ENCODE measurements around the gene ZG16.
A peak's percentile ranks its signal among the peaks of the same experiment; 100 is the strongest.
"Not testable (repeated sequence)": the region's sequence is repeated elsewhere in the genome, so short reads cannot be mapped to it uniquely, and the experiment has no call there.

ZG16 gene

DNA sequence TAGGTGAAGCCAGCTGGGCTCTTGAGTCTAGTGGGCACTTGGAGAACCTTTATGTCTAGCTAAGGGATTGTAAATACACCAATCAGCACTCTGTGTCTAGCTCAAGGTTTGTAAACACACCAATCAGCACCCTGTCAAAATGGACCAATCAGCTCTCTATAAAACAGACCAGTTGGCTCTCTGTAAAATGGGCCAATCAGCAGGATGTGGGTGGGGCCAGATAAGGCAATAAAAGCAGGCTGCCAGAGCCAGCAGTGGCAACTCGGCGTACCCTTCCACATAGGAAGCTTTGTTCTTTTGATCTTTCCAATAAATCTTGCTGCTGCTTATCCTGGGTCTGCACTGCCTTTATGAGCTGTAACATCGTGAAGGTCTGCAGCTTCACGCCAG lies 29.3 kb upstream of the ZG16 start:
- not testable (repeated sequence) for DNase-seq (ENCODE audit: low read depth in 2 of 2)

DNA sequence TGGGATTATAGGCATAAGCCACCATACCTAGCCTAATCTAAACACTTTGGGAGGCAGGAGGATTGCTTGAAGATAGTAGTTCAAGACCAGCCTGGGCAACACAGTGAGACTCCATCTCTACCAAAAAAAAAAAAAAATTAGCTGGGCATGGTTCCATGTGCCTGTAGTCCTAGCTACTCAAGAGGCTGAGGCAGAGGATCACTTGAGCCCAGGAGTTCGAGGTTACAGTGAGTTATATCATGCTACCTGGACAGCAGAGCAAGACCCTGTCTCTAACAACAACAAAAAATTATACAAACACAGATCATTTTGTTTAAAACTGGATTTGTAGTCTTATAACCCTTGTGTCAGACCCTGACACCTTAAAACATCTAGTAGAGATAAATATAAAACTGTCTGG lies 24.5 kb upstream of the ZG16 start:
- no peak for DNase-seq (ENCODE audit: low read depth in 2 of 2)

DNA sequence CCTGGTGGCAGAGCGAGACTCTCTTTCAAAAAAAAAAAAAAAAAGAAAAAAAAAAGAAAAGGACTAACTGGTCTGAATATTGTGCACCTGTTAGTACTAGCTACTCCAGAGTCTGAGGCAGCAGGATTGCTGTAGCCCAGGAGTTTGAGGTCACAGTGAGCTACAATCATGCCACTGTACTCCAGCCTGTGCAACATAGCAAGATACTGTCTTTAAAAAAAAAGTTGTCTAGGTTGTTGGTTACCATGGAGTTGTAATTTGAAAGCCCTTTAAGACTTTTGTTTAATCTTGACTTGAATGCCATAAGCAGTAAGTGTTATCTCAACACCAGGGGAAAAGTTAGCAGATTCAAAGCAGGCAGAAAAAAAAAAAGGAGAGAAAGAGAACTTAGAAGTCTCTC lies 21.4 kb upstream of the ZG16 start:
- no peak for DNase-seq (ENCODE audit: low read depth in 2 of 2)

DNA sequence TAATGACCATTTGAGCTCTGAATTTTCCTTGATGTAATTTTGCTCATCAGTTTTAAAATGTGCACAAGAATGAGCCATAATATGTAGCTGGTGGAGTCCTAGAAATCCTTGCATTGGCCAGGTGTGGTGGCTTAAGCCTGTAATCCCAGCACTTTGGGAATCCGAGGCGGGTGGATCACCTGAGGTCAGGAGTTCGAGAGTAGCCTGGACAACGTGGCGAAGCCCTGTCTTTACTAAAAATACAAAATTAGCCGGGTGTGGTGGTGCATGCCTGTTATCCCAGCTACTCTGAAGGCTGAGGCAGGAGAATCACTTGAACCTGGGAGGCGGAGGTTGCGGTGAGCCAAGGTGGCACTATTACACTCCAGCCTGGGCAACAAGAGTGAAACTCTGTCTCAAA lies 21.0 kb upstream of the ZG16 start:
- not testable (repeated sequence) for DNase-seq (ENCODE audit: low read depth in 2 of 2)

DNA sequence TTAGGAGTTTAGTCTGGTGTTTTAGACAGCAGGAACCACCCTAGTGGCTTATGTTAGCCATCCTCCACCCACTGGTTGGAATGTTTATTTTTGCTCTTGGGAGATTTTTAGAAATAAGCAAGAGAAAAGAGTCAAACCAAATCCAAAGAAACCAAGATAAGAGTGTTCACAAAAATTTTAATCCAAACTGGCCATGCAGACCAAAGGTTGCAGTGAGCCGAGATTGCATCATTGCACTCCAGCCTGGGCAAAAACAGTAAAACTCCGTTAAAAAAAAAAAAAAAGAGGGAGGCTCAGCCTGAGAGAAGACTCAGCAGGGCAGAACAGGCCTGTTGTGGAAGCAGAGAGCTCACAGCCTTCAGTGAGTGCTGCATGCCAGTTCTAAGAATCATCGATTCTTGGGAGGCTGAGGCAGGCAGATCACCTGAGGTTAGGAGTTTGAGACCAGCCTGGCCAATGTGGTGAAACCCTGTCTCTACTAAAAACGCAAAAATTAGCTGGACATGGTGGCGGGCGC lies 20.0 kb upstream of the ZG16 start:
- no peak for DNase-seq (ENCODE audit: low read depth in 2 of 2)

DNA sequence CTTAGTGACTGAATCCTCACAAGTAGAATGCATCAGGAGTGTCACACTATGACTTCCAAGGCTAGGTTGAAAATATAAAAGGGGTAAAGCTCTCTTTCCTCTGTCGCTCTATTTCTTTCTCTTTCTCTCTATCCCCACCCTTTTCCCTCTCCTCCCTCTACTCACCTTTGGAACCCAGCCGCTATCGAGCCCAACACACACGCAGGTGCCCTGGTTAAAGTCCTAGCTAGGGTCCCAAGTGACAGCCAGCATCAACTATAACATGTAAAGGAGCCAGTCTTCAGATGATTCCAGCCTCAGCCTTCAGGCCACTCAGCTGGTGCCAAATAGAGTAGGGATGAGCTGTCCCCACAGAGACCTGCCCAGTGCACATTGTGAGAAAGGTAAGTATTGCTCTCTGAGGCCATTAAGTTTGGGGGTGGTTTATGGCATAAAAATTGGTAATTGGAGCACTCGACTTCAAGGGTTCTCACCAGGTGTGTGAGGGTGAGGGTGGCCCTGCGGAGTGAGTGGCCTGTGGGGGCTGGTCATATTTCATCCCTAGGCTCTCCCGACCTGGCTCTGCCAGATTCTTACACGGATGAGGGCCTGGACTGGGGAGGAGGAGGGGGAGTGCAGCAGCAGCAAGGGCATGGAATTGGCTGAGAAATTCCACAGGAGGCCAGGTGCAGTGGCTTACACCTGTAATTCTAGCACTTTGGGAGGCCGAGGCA lies 17.3 kb upstream of the ZG16 start:
- DNase-seq (ENCODE audit: low read depth in 2 of 2) = no peak

DNA sequence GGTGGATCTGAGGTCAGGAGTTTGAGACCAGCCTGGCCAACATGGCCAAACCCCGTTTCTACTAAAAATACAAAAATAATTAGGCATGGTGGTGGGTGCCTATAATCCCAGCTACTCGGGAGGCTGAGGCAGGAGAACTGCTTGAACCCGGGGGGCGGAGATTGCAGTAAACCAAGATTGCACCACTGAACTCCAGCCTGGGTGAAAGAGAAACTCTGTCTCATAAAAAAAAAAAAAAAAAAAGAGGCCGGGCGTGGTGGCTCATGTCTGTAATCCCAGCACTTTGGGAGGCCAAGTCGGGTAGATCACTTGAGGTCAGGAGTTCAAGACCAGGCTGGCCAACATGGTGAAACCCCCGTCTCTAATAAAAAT lies 16.8 kb upstream of the ZG16 start:
- DNase-seq (ENCODE audit: low read depth in 2 of 2) = not testable (repeated sequence)

DNA sequence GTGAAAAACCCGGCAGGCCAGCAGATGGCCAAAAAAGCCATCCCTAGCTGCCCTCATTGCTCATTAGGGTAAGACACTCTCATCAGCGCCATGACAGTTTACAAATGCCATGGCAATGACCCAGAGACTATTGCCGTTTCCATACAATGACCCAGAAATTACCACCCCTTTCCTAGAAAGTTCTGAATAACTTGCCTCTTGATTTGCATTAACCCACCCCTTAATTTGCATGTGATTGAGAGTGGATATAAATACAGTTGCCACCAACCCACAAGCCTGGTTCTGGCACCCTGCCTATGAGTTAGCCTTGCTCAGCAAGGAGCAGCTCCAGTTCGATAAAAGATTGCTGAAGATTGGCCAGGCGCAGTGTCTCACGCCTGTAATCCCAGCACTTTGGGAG lies 16.2 kb upstream of the ZG16 start:
- DNase-seq (ENCODE audit: low read depth in 2 of 2) = no peak

DNA sequence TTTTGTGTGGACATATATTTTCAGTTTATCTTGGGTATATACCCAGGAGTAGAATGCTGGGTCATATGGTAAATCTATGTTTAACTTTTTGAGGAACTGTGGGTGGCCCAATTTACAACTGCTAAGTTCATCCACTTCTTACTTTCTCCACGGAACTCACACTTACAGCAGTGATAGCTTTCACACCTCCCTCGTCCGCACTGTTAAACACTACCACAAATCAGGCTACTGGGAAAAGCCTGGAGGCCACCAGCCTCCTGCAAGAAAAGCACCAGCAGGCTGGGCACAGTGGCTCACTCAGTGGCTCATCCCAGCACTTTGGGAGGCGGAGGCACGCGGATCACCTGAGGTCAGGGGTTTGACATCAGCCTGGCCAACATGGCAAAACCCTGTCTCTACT lies 14.7 kb upstream of the ZG16 start:
- DNase-seq (ENCODE audit: low read depth in 2 of 2) = no peak

DNA sequence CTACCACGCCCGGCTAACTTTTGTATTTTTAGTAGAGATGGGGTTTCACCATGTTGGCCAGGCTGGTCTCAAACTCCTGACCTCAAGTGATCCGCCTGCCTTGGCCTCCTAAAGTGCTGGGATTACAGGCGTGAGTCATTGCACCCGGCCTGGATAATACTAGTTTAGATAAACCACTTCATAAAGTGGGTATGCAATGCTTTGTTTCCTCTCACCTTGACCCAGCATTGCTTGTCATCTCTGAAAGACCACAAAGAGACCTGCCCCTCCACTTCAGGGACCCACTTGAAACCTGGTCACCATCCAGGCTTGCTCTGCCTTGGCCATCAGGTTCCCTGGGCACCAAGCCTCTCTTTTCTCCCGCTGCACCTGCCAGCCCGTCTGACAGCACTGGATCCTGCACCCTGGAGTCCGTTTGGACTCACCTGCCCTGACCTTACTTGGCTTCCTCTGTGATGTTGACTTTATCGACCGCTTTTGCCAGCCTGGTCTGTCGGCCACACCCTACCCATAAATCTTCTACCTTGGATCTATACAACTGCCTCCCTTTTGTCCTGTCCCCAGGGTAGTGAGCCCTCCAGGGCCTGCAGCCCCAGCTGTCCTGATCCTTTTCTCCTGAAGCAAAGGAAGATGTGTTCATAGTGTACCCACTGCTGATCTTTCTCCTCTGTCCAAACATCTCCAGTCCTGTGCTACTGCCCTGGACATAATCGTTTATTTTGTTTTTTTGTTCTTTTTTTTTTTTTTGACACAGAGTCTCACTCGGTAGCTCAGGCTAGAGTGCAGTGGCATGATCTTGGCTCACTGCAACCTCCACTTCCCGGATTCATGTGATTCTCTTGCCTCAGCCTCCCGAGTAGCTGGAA lies 12.7 kb upstream of the ZG16 start:
- DNase-seq (ENCODE audit: low read depth in 2 of 2) = no peak

DNA sequence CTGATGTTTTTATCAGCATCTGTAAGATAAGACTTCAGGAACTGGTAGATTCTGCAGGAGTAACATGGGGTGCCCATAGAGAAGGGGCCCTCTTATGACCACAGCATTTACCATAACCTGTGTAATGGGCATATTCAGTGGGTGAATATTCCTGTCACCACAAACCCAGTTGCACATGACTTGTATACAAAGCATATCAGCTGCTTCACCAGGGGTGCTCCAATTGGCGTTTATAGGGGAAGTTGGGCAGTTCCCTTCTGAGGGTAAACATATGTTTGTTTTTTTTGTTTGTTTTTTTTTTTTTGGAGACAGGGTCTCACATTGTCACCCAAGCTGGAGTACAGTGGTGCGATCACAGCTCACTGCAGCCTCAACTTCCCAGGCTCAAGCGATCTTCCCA lies 11.5 kb upstream of the ZG16 start:
- DNase-seq (ENCODE audit: low read depth in 2 of 2) = no peak

DNA sequence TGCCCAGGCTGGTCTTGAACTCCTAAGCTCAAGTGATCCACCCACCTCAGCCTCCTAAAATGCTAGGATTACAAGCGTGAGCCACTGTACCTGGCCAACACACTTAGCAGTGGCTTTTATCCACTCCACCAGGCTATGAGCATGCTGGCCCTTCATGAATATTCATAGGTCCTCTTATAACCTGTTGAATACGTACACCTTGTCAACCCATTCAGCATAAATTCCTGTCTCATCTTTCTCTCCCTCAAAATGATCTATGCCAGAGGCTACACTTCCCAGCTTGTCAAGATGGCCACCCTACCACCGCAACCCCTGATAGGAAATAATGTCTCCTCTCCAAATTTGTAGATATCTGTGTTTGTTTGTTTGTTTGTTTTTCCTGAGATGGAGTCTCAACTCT lies 11.0 kb upstream of the ZG16 start:
- DNase-seq (ENCODE audit: low read depth in 2 of 2) = no peak

DNA sequence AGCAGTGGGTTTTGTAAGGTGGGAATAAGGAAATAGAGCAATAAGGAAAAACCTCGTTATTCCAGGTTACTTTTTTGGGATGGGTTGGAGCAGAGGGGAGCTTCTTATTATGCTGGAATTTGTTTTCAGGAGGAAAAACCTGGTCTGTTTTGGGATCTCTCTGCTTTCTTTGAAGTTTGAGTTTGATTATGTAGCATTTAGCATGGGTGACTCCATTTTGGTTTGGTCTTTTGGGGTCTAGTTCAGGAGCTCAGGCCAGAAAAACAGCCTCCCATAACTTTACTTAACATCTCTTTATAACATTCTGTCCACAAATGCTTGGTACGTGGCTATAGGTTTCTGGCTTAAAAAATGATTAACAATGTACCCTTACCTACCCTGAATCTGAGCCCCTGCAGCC lies 8.5 kb upstream of the ZG16 start:
- DNase-seq (ENCODE audit: low read depth in 2 of 2) = no peak

DNA sequence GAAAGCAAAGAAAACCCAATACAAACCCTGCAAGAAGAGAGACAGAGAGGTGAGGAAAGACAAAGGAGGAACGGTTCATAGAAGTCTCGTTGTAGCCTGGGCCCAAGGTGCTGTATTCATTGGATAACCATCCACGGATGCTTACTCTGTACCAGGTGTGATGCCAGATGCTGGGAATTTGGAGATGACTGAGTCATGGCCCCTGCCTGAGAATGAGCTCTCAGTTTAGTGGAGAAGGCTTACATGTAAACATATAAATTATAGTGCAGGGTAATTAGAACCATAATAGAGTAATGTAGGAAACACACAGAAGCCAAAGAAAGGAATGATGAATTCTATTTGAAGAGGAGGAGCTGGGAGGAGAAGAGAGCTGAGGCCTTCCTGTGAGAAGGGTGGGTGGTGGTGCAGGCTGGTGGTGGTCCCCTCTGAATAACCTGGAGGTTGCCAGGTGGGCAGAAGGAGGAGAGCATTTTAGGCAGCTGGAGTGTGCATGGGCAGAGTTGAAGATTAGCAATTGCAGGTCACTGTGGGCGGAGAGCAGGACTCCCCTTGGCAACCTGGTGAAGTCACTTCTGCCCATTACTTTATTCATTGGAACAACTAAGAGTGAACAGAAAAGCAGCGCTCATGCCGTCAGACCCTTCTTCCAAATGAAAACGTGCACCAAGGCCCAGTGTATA lies 7.7 kb upstream of the ZG16 start:
- DNase-seq (ENCODE audit: low read depth in 2 of 2) = no peak

DNA sequence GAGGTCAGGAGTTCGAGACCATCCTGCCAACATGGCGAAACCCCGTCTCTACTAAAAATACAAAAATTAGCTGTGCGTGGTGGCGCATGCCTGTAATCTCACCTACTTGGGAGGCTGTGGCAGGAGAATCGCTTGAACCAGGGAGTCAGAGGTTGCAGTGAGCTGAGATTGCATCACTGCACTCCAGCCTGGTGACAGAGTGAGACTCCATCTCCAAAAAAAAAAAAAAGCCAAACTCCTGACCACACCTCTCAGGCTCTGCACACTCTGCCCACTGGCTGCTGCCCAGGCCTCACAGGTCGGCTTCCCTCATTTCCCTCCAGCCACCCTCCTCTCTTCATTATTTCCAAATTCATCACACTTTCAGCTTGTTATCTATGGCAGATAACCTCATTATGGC lies 5.7 kb upstream of the ZG16 start:
- DNase-seq (ENCODE audit: low read depth in 2 of 2) = not testable (repeated sequence)

DNA sequence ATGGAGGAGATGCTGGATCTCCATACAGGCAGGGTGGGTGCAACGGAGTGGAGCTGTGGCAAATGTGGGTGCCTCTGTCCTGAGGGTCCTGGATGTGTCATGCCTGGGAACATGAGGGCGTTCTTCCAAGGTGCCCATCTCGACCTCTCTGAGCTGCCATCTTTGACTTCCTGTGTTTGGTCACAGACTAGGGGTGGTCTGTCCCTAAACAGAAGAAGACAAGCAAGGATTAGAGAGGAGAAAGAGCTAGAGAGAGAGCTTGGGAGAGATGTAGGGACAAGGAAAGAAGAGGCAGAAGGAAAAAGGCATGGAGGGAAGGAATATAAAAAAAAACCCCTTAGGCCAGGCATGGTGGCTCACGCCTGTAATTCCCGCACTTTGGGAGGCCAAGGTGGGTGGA lies 3.3 kb upstream of the ZG16 start:
- DNase-seq (ENCODE audit: low read depth in 2 of 2) = no peak

DNA sequence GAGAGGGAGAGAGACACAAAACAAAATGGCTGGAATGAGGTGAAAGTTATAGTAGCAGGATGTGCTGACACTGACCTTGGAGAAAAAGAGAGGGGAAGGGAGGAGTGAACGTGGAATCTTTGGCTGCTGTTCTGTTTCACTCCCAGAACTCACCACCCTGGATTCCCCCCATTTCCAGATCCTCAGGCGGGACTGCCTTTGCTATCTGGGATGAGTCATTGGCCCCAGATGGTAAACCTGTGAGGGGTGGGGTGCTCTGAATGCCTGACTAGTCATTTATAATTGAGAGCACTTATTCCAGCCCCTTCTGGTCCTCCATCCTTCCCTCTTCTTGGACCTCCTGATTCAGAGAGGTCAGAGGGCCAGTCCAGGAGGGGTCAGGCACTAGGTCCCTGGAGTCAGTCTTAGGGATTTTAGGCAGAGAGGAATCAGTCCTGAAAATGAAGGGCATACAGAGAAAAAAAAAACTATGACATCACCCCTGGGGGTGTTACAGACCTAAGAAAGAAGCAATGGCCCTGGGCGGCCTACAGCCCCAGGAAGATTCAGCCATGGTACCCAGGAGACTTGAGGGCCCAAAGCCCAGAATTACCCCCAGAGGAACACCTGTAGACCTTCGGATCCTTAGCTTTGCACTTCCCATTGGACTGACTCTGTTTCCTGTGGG lies 2.2 kb upstream of the ZG16 start:
- DNase-seq (ENCODE audit: low read depth in 2 of 2) = no peak

DNA sequence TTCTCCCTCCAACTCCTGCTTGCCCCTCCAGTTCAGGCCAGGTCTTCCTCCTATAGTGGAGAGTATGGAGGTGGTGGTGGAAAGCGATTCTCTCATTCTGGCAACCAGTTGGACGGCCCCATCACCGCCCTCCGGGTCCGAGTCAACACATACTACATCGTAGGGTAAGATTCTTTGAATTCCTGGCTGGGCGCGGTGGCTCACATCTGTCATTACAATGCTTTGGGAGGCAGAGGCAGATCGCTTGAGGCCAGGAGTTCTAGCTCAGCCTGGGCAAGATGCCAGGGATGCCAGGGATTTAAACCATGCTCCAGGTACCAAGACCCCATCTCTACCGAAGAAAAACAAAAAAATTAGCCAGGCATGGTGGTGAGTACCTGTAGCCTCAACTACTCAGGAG lies 1.4 kb downstream of the ZG16 start:
- no peak for DNase-seq (ENCODE audit: low read depth in 2 of 2)

DNA sequence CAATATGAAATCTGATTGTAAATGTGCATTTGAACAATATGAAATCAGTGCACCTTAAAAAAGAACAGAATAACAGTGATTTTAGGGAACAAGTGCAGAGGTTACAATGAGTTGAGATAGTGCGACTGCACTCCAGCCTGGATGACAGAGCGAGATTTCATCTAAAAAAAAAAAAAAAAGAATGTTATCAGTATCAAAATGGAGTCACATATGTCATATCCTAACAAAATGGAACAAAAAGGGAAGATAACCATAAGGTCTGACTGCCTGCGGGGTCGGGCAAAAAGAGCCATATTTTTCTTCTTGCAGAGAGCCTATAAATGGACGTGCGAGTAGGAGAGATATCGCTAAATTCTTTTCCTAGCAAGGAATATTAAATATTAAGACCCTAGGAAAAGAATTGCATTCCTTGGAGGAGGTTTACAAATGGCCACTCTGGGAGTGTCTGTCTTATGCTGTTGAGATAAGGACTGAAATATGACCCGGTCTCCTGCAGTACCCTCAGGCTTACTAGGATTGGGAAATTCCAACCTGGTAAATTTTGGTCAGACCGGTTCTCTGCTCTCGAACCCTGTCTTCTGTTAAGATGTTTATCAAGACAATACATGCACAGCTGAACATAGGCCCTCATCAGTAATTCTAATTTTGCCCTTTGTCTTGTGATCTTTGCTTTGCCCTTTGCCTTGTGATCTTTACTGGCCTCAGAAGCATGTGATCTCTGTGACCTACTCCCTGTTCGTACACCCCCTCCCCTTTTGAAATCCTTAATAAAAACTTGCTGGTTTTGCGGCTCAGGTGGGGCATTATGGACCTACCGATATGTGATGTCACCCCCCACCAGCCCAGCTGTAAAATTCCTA lies 5.3 kb downstream of the ZG16 start:
- DNase-seq (ENCODE audit: low read depth in 2 of 2) = not testable (repeated sequence)

DNA sequence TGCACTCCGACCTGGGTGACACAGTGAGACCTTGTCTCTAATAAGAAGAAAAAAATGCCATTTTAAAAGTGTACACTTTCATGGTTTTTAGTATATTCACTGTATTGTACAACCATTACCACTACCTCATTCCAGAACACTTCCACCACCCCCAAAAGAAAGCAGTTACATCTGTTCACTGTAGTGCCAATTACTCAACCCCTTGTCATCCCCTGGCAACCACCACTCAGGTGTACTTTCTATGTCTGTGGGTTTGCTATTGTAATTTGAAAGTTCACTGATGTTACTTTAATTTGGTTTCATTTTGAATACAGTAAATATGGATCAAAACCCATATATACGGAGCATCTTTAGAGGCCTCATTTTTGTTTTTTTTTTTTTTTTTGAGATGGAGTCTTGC lies 6.1 kb downstream of the ZG16 start:
- no peak for DNase-seq (ENCODE audit: low read depth in 2 of 2)

DNA sequence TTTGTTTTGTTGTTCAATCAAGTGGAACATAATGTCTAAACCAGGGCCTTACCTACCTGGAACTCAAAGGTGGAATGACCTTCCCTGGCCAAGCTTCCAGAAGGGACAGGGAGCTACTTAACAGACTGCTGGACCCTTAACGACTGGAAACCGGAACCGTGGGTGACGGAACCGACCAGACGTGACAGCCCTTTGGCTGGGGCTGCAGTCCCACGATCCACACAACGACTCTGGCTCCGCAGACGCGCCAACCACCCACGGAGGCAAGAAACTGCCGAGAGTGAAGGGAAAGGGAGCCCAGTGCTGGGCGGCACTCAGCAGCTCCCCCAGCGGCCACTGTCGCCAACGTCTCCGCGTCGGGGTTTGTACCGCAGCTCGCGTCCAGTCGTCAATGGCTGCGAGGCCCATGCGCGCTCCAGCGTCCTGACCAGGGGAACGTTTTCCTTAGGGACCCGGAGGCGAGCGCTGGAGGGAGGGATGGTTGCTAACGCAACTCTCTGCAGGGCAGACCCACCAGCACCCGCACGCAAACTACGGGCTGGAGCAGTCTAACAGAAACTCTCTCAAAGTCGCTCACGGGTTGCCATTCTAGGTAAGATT lies 6.9 kb downstream of the ZG16 start:
- DNase-seq (ENCODE audit: low read depth in 2 of 2) = peak; percentile 69 to 70
